Suppressor macrophage (primary cell): Measurements from ENCODE around the gene RBM15.

Experiments used
- DNase-seq, 4 experiments: peaks; one replicate each; pipeline ENCODE4 v3.0.0-alpha.2; 2020 to 2022
- total RNA-seq, 17 experiments: gene quantifications; one replicate each; lab custom pipeline; 2026; ENCODE audit warnings: mixed read lengths in 6 of 17, inconsistent platforms in 3 of 17; lab: John Stamatoyannopoulos, UW

Gene RBM15, protein sequence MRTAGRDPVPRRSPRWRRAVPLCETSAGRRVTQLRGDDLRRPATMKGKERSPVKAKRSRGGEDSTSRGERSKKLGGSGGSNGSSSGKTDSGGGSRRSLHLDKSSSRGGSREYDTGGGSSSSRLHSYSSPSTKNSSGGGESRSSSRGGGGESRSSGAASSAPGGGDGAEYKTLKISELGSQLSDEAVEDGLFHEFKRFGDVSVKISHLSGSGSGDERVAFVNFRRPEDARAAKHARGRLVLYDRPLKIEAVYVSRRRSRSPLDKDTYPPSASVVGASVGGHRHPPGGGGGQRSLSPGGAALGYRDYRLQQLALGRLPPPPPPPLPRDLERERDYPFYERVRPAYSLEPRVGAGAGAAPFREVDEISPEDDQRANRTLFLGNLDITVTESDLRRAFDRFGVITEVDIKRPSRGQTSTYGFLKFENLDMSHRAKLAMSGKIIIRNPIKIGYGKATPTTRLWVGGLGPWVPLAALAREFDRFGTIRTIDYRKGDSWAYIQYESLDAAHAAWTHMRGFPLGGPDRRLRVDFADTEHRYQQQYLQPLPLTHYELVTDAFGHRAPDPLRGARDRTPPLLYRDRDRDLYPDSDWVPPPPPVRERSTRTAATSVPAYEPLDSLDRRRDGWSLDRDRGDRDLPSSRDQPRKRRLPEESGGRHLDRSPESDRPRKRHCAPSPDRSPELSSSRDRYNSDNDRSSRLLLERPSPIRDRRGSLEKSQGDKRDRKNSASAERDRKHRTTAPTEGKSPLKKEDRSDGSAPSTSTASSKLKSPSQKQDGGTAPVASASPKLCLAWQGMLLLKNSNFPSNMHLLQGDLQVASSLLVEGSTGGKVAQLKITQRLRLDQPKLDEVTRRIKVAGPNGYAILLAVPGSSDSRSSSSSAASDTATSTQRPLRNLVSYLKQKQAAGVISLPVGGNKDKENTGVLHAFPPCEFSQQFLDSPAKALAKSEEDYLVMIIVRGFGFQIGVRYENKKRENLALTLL
- total RNA-seq: 14.3 to 57.6 (median 39.6) reads per million in 17 experiments

DNA sequence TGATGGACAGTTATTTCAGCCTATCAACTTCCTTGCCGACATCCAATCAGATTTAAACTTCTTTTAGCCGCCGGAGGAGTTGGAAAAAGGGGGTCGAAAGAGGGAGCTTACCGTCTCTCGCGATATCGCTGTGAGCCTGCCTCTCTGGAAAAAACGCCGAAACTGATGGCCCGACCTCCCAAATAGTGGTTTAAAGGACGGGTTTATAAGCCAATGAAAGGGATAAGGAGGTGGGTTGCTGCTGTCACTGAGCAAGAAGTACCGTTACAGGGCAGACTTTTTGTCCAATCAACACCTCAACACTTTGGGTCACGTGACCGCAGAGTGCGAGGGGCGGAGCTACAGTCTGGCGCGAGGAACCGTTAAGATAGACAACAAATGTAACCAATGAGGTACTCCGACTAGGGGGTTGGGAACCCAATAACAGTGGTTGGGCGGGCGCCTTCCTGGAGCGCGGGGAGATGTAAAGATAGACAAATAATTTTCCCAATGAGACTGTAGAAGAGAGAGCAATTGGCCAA is at the start of gene RBM15:
RBM15 (plus strand) TSS at position 492 of the 521 bp plus-strand sequence; CDS start at position 521, 29 bp downstream.
- DNase-seq: peak; percentile 99 to 100 (median 100)

DNA sequence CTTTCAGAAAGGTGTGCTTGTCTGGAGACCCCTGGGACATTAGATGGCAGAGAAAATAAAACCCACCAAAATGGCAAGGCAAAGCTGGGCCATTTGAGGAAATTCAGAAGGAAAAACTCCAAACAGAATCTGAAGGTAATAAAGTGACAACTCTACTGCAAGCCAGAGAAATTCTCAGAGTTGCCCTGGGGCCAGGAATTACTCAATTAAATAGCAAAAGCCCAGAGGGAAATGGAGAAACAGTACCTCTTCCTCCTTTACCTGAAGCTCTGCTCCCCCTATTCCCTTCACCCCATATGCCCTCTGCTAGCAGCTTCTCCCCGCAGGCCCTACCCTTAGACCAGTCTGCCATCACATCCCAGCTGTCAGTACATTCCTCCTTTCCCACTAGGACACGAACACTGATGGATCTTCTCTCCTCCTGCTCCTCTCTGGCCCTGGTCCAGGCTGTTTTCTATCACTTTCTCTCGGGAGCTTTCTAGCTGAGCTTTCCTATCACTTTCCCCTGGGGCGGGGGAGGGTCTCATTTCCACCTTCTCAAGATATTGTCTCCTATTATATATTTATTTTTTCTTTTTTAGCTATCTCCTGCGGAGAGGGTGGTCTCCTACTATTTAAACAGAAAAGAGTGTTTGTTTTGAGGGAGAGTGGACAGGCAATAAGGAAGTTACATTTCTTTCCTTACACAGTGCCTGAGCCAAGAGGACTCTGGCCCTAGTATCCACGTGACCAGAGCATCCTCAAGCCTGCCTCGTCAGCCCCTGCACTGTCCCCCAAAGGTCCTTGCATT is 47.7 kb upstream of the RBM15 start:
- no peak for DNase-seq

DNA sequence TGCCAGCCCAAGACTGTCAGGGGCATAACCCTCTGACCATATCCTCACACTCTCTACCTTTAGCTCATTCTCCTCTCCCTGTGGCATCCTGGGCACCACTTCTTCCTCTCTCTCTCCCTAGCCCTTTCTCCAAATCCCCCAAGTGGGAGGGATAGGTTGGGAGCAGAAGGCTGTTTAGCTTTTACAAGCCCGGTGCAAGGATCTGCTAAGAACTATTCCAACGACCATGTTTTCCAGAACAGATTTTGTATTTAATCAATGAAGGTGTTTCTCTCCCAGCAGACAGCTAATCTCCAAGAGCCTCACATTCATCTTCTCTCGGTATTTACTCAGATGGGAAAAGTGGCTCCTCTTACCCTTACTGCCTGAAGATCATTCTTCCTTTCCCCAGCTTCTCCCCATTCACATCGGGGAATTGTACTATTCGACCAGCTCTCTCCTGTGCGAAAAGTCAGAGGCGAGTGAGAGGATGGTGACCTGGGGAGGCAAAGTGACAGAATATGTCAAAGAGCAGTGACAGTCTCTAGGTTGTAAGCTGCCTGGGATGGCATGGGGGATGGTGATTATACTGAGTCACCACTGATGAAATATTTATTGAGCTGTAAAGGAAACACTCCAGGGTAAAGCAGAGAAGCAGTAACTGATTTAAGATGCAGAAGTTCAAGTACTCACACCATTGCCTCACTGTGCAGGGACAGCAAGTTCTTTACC is 47.0 kb upstream of the RBM15 start:
- peak; percentile 35 to 68 (median 46) for DNase-seq

GRCh38 chr1:110293601-110294104 is 45.5 kb upstream of the RBM15 start:
- DNase-seq: peak; percentile 29 to 44 (median 36)

DNA sequence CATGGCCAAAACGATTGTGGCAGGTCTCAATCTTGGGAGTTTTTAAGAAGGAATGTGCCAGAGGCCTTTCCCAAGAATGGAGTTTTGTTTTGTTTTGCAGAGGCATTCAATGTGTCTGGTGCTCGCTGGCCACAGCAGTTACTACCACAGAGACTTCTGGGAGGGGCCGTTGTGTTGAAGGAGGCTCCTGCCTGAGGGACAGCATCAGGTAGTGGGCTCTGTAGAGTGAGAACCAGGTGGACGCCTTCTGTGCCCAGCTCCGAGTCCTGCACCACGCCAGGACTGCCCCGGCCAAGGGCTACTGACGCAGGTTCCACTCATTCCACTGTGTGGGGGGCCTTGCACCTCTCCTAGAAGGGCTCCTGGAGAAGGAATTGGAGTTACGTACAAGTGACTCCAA is 44.9 kb upstream of the RBM15 start:
- no peak for DNase-seq

DNA sequence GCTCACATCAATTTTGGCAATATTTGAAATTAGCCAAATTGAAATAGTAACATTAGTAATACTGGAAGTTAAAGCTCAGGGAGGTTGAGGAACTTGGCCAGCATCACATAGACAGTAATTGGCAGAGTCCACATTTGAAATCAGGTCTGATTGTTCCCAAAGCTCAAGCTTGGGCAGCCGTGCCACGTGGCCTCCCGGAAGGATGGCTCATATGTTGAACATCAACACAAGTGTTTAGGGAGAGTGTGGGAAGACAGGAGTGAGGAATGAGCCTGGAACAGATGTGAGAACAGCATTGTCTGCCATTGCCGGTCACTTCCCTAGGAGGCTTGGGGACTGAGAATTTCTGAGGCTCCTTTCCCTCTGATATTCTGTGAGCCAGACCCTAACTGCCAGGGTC is 40.2 kb upstream of the RBM15 start:
- DNase-seq: no peak

- no peak for DNase-seq
These were observed 38.6 kb upstream of the RBM15 start for GRCh38 chr1:110300412-110301085.

DNA sequence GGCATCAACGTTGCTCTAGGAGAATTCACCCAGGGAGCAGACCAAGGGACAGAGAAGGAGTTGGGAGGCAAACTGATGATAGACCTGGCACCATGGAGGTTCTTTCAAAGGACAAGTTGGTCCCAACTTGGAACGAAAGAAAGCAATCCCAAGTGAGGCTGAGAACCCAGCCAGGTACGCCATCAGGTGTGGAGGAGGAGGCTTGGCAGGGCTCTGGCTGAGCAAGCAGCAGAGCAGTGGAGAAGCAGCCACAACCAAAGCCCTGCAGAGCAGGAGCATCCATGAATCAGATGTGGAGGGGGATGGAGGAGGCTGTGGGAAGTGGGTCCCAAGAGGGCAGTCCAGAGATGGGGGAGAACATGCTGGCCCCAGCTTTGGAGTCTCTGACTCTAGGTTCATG is 36.3 kb upstream of the RBM15 start:
- DNase-seq: no peak

- peak; percentile 27 to 64 (median 57) for DNase-seq
These were observed 33.2 kb upstream of the RBM15 start for GRCh38 chr1:110305900-110306420.

GRCh38 chr1:110307239-110307974 is 31.8 kb upstream of the RBM15 start:
- peak; percentile 34 to 57 (median 53) for DNase-seq

GRCh38 chr1:110308247-110308646 is 30.9 kb upstream of the RBM15 start:
- peak; percentile 43 to 76 (median 74) for DNase-seq

GRCh38 chr1:110309139-110309538 is 30.0 kb upstream of the RBM15 start:
- no peak for DNase-seq

DNA sequence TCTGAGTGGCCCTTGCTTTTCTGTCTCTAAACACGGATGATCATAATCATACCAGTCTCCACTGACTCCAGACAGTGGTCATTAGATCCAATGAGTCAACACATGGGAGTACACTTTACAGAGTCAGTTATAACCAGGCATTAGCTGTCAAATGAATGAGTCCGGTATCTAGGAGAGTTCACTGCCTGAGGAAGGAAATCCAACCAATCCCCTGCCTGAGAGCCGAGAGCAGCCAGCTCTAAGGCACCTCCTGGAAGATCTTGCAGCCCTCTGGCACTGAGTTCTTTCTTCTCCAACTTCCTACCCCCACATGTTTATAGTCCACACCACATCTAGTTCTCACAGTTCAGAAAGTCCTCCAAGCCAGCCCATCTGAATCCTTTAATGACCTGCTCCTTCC is 29.4 kb upstream of the RBM15 start:
- DNase-seq: no peak

DNA sequence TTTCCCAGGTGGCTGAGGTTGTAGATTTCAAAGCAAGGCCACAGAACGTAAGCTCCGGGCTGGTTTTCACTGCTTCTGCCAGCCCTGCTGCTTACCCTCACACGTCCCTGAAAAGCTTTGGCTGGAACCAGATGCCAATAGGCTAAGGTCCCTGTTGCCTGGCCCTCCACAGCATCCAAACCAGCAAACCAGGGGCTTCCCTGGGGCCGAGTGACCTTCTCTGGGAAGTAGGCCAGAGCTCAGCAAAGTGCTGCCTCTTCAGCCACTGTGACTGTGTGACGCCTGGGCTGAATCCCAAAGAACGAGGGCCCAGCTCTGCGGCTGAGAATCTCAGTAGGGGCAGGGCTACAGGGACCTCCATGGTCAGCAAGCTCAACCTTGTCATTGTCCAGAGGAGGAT is 28.9 kb upstream of the RBM15 start:
- DNase-seq: no peak

DNA sequence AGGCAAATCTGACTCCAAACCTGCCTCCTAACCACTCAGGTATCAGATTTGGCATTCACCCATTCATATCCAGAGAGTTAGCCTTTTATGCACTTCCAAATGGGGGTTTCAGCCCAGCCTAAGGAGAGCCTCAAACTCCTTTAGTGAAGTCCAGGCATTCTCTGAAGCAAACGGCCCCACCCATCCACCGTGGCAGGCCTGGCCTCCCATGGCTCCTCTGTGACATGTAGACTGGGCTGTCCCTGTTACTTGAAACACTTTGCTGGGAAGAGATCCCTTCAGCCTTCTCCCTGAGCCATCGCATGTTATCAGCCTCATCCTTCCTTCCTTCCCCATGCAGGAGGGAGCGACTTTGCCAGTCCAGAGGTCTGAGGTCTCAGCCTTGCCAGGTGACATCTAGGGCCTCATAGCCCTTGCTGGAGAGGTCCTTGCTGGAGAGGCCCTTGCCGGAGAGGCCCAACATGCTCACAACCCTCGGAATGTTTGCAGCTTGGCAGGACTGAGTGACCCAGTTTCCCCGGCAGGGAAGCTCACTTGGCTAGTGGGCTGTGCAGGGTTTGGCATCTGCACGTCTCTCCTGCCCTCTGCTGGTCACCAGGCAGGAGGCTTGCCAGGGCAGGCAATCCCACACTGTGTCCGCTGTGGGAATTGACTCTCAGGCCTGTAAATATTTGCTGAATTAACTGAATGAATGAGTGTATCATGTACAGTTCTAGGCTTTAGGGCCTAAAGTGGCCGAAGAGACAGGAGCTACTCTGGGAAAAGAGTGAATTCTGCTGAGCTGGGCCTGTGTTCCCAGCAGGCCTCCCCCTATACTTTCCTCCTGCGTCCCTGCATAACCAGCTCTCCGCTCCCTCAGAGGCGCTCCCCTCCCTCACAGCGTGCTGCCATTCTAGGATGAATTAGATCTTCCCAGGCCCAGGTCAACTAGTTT is 26.7 kb upstream of the RBM15 start:
- DNase-seq: peak; percentile 80 to 91 (median 86)

GRCh38 chr1:110316735-110317134 is 22.4 kb upstream of the RBM15 start:
- DNase-seq: no peak

DNA sequence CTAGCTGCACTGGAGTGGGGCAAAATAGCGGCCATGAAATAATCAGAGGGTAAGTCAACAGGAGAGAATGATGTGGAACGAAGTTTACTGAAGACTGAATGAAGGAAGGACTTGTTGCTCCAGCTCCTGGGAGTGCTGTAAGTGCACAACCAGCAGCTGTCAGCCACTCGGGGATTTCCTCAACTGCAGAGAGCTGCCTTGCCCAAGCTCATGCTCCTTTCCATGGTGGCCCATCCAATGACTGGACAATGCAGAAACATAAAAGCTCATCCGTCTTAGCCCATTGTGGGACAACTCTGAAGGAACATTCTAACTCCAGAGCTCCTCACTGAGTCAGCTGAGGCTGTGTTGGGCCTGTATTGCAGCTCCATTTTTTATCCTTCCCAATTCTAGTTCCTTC is 21.1 kb upstream of the RBM15 start:
- DNase-seq: no peak
